ENCODE results near the gene SYTL5. TPM values are rescaled to one million over a fixed set of nuclear protein-coding genes. Genes with fewer than 3 reads are reported as not detected.
A peak's percentile ranks its signal among the peaks of the same experiment; 100 is the strongest.

Gene SYTL5
- total RNA-seq, 3 donors from 2014 or later: 0.80 to 10.0 (median 3.9) TPM

GRCh38 chrX:38129366-38129765 lies 123.0 kb downstream of the SYTL5 start:
- peaks cover 0 to 34% of the 10 kb centered on the region in 2 donors for H3K27me3 ChIP-seq

GRCh38 chrX:38138157-38138891 lies 132.0 kb downstream of the SYTL5 start:
- no peaks in the 10 kb centered on the region for H3K36me3 ChIP-seq
- H3K4me3 ChIP-seq: no peak overlapping the region
- TF ChIP-seq POLR2A (IDR thresholded peaks at IDR 0.05): no peak
- no peak for TF ChIP-seq CTCF (IDR thresholded peaks at IDR 0.05)
- no peak for TF ChIP-seq POLR2AphosphoS5 (IDR thresholded peaks at IDR 0.05)
- H3K9me3 ChIP-seq: no peaks in the 10 kb centered on the region
- peaks cover 0 to 30% of the 10 kb centered on the region in 2 donors for H3K27me3 ChIP-seq
- no peak for DNase-seq (ENCODE audit: low spot score in 2 of 2)
- no peak overlapping the region for H3K27ac ChIP-seq
- intact Hi-C loops (cut with DNase I; ENCODE audit: low total_unique reads): no loop called here
- no peaks in the 10 kb centered on the region for H3K4me1 ChIP-seq

More at GRCh38 chrX:38129366-38129765, 123.0 kb downstream of the SYTL5 start:
- DNase-seq (ENCODE audit: low spot score in 2 of 2): no peak
- Histone ChIP-seq H3K36me3 (no peaks in the 10 kb centered on the region), H3K4me3 (no peak overlapping the region), H3K27ac (no peak overlapping the region), H3K9me3 (no peaks in the 10 kb centered on the region), H3K4me1 (no peaks in the 10 kb centered on the region)
- TF ChIP-seq CTCF (IDR thresholded peaks at IDR 0.05): no peak
- TF ChIP-seq POLR2AphosphoS5 (IDR thresholded peaks at IDR 0.05): no peak
- TF ChIP-seq POLR2A (IDR thresholded peaks at IDR 0.05): no peak
- intact Hi-C loops (cut with DNase I; ENCODE audit: low total_unique reads): no loop called here

GRCh38 chrX:38138900-38139299 lies 132.5 kb downstream of the SYTL5 start:
- H3K27ac ChIP-seq: no peak overlapping the region
- H3K4me3 ChIP-seq: no peak overlapping the region
- no peaks in the 10 kb centered on the region for H3K36me3 ChIP-seq
- H3K9me3 ChIP-seq: no peaks in the 10 kb centered on the region
- TF ChIP-seq POLR2AphosphoS5 (IDR thresholded peaks at IDR 0.05) (no peak), POLR2A (IDR thresholded peaks at IDR 0.05) (no peak), CTCF (IDR thresholded peaks at IDR 0.05) (no peak)
- no peak for DNase-seq (ENCODE audit: low spot score in 2 of 2)
- intact Hi-C loops (cut with DNase I; ENCODE audit: low total_unique reads): no loop called here
- H3K27me3 ChIP-seq: peaks cover 0 to 32% of the 10 kb centered on the region in 2 donors
- no peaks in the 10 kb centered on the region for H3K4me1 ChIP-seq

- intact Hi-C loops (cut with DNase I; ENCODE audit: low total_unique reads): loop anchor here (2.0 kb wide), 1 partner anchor 72 kb away; no protein-coding TSS in a partner anchor
- Histone ChIP-seq H3K4me1 (no peaks in the 10 kb centered on the region), H3K4me3 (no peak overlapping the region), H3K27ac (peak overlapping the region in 1 of 2 donors; percentile 19), H3K9me3 (no peaks in the 10 kb centered on the region), H3K27me3 (peaks cover 0 to 39% of the 10 kb centered on the region in 2 donors), H3K36me3 (no peaks in the 10 kb centered on the region)
- TF ChIP-seq POLR2A (IDR thresholded peaks at IDR 0.05) (no peak), POLR2AphosphoS5 (IDR thresholded peaks at IDR 0.05) (peak in 1 of 3 donors; percentile 12)
- no peak for DNase-seq (ENCODE audit: low spot score in 2 of 2)
These were observed 136.3 kb downstream of the SYTL5 start for GRCh38 chrX:38142610-38143009.

GRCh38 chrX:38149016-38149415 lies 142.7 kb downstream of the SYTL5 start:
- no peak overlapping the region for H3K27ac ChIP-seq
- H3K9me3 ChIP-seq: no peaks in the 10 kb centered on the region
- H3K27me3 ChIP-seq: peaks cover 0 to 34% of the 10 kb centered on the region in 2 donors
- no peak for DNase-seq (ENCODE audit: low spot score in 2 of 2)
- H3K4me1 ChIP-seq: no peaks in the 10 kb centered on the region
- H3K4me3 ChIP-seq: no peak overlapping the region
- intact Hi-C loops (cut with DNase I; ENCODE audit: low total_unique reads): no loop called here
- TF ChIP-seq POLR2A (IDR thresholded peaks at IDR 0.05) (no peak), CTCF (IDR thresholded peaks at IDR 0.05) (no peak), POLR2AphosphoS5 (IDR thresholded peaks at IDR 0.05) (no peak)
- no peaks in the 10 kb centered on the region for H3K36me3 ChIP-seq
